ENCODE results near the gene RTP5. TPM values are rescaled to one million over a fixed set of nuclear protein-coding genes. Genes with fewer than 3 reads are reported as not detected.

RTP5 gene
- polyA plus RNA-seq, 1 experiment, result not detected

DNA sequence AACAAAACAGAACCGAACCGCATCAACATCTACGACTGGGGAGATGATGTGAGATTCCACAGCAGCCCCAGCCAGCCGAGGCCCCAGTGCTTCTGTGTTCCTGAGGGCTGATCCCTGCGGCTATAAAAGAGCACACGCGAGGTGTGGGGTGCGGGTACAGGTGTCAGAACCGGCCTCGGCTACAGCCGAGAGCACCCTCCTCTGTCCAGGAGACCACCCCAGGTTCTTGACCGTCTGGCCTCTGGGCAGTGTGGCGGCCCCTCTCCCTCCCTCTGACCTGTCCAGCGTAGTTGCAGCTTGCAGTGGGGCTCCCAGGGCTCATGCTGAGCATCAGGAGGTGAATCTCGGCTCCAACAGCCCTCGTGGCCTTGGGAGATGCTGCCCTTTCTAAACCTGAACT, 23.7 kb downstream of the RTP5 start:
- H3K36me3 ChIP-seq (ENCODE audit: control insufficient read depth, insufficient read depth, low read length), result no peaks in the 10 kb centered on the region
- no peaks in the 10 kb centered on the region for H3K27me3 ChIP-seq (ENCODE audit: control insufficient read depth, insufficient read depth, low read length)
- H3K4me3 ChIP-seq (ENCODE audit: low read depth, low read length), result no peak overlapping the region
- TF ChIP-seq, protein P1, sequence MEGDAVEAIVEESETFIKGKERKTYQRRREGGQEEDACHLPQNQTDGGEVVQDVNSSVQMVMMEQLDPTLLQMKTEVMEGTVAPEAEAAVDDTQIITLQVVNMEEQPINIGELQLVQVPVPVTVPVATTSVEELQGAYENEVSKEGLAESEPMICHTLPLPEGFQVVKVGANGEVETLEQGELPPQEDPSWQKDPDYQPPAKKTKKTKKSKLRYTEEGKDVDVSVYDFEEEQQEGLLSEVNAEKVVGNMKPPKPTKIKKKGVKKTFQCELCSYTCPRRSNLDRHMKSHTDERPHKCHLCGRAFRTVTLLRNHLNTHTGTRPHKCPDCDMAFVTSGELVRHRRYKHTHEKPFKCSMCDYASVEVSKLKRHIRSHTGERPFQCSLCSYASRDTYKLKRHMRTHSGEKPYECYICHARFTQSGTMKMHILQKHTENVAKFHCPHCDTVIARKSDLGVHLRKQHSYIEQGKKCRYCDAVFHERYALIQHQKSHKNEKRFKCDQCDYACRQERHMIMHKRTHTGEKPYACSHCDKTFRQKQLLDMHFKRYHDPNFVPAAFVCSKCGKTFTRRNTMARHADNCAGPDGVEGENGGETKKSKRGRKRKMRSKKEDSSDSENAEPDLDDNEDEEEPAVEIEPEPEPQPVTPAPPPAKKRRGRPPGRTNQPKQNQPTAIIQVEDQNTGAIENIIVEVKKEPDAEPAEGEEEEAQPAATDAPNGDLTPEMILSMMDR (IDR thresholded peaks at IDR 0.05; ENCODE audit: insufficient read depth, low read depth, low read length), result no peak
- POLR2A ChIA-PET, result no interaction called here
- CTCF ChIA-PET, result no interaction called here
- DNase-seq (ENCODE audit: low read depth), result no peak

DNA sequence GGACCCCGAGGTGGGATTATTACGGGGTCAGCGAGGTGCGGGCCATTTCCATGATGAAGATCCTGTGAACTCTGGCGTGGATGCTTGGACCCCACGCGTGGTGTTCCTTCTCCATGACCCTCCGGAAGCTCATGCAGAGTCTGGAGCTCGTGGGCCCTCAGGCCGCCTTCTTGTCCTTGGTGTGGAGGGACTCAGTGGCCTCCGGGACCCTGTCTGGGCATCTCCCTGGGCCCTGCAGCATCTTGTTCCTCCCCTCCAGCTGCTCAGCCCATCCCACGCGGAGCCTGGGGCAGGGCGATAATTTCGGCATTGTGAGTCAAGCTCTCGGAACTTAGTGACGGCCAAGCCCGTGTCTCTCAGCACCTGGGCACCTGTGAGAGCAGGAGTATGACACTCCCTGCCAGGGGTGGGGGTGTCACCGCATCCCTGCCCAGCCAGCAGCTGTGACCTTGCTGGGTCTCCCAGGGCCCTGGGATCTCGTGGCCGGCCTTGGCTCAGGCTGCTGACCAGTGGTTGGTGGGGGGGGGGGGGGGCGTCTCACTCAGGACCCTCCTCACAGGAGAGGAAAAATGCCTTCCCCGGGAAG, 24.6 kb downstream of the RTP5 start:
- no peak overlapping the region for H3K4me3 ChIP-seq (ENCODE audit: low read depth, low read length)
- H3K36me3 ChIP-seq (ENCODE audit: control insufficient read depth, insufficient read depth, low read length), result no peaks in the 10 kb centered on the region
- ChIA-PET CTCF (no interaction called here), POLR2A (no interaction called here)
- TF ChIP-seq, protein P1 (IDR thresholded peaks at IDR 0.05; ENCODE audit: insufficient read depth, low read depth, low read length), result no peak
- H3K27me3 ChIP-seq (ENCODE audit: control insufficient read depth, insufficient read depth, low read length), result no peaks in the 10 kb centered on the region
- no peak for DNase-seq (ENCODE audit: low read depth)

DNA sequence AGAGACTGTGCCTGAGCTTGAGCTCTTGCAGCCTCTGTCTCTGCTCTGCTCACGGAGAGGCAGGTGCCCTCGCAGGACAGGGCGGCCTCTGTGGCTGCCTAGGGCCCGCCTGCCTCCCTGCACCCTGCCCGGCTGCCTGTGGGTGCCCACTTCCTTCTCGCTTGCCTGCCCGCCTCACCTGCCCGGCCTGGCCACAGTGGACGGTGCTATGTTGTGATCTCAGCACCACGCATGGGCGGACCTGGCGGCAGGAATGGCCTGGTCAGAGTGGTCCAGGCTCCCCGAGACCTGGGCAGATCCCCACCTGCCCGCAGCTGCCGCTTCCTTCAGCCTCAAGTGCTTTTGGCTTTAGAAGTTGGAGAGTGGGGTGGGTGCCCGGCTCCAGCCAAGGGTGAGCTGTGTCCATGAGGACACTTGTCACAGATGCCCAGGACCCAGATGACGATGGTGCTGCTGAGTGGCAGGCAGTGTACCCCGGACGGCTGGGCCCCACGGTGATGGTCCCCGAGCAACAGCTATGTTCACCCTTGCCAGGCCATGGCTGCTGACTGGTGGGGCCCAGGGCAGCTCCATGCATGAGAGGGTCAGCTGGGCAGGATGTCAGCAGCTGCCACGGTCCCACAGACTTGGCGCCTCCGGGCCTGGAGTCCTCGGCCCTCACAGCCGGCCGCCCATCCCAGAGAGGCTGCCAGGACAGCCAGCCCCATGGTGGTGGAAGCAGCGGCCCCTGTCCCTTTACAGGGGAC, 25.3 kb downstream of the RTP5 start:
- ChIA-PET CTCF (no interaction called here), POLR2A (no interaction called here)
- no peak overlapping the region for H3K4me3 ChIP-seq (ENCODE audit: low read depth, low read length)
- TF ChIP-seq, protein P1 (IDR thresholded peaks at IDR 0.05; ENCODE audit: insufficient read depth, low read depth, low read length), result no peak
- no peaks in the 10 kb centered on the region for H3K27me3 ChIP-seq (ENCODE audit: control insufficient read depth, insufficient read depth, low read length)
- H3K36me3 ChIP-seq (ENCODE audit: control insufficient read depth, insufficient read depth, low read length), result no peaks in the 10 kb centered on the region
- DNase-seq (ENCODE audit: low read depth), result no peak

DNA sequence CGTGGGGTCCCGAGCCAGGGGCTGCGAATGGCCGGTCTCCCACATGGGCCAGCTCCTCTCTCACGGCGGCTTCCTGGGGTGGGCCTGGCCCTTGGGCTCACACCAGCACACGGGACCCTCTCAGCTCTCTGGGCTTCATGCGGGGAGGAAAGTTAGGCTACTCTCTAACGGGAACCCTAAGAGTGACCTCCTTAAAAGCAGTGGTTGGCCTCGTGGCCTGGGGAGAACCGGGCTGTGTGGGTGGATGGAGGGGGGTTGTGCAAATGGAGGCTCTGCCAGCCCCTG, 25.8 kb downstream of the RTP5 start:
- TF ChIP-seq, protein P1 (IDR thresholded peaks at IDR 0.05; ENCODE audit: insufficient read depth, low read depth, low read length), result no peak
- no peak overlapping the region for H3K4me3 ChIP-seq (ENCODE audit: low read depth, low read length)
- no peaks in the 10 kb centered on the region for H3K36me3 ChIP-seq (ENCODE audit: control insufficient read depth, insufficient read depth, low read length)
- POLR2A ChIA-PET, result no interaction called here
- no peak for DNase-seq (ENCODE audit: low read depth)
- CTCF ChIA-PET, result no interaction called here
- no peaks in the 10 kb centered on the region; the same call in 1 of the 2 replicates for H3K27me3 ChIP-seq (ENCODE audit: control insufficient read depth, insufficient read depth, low read length)

DNA sequence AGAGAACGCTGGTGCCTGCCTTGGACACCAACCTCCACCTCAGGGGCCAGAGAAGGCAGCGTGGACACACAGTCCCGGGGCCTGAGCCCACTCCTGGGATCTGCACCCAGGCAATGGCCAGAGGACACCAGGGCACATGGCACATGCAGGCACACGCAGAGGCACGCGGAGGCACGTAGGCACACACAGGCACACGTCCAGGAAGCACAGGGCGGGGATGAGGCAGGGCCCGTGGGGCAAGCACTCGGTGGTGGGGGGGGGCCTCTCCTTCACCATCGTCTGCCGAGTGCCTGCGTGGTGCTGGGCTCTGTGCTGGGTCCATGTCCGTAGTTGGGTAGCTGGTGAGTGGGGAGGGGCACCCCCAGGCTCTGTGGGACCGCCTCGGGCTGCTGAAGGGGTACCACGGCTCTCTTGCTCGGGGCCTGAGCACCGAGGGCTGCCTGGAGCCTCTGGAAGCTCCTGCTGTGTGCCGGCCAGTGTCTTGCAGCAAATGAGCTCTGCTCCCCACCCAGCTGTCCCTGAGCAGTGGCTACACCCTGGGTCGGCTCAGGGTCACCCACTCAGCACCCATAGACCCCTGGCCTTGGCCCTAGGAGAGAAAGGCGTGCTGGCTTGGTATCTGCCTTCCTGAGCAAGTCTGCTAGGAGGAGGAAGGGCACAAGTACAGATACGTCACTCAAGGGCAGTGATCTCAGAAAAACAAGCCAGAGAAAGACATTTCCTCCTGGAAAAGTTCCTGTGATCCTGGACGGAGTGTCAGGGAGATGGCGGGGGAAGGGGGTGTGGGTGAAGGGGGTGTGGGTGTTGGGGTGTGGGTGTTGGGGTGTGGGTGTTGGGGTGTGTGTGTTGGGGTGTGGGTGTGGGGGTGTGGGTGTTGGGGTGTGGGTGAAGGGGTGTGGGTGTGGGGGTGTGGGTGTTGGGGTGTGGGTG, 26.4 kb downstream of the RTP5 start:
- no peaks in the 10 kb centered on the region; the same call in 1 of the 2 replicates for H3K27me3 ChIP-seq (ENCODE audit: control insufficient read depth, insufficient read depth, low read length)
- no peak for DNase-seq (ENCODE audit: low read depth)
- ChIA-PET CTCF (no interaction called here), POLR2A (no interaction called here)
- no peak overlapping the region for H3K4me3 ChIP-seq (ENCODE audit: low read depth, low read length)
- TF ChIP-seq, protein P1 (IDR thresholded peaks at IDR 0.05; ENCODE audit: insufficient read depth, low read depth, low read length), result no peak
- no peaks in the 10 kb centered on the region for H3K36me3 ChIP-seq (ENCODE audit: control insufficient read depth, insufficient read depth, low read length)
